GM18499 (cell line): ENCODE data around the gene C6orf120.

Source experiments
- ATAC-seq: cut with Tn5 transposase; IDR thresholded peaks from one replicate; pipeline ENCODE4 v1.9.1; 2021; ENCODE audit warnings: moderate number of reproducible peaks; ENCODE audit not compliant: insufficient read depth, unreplicated experiment

The C6orf120 gene

GRCh38 chr6:169701954-169702839, at the start of gene C6orf120, which contains the start of gene WDR27:
Gene C6orf120, plus strand, starts transcription at chr6:169702126. Its CDS starts 334 bp downstream, at chr6:169702460.
Gene WDR27, minus strand, starts transcription at chr6:169702029. Its CDS starts 13,024 bp downstream, at chr6:169689005.
- ATAC-seq: peak; percentile 82

GRCh38 chr6:169652896-169653295, 49.0 kb upstream of the C6orf120 start:
- ATAC-seq: no peak

- no peak for ATAC-seq
Observed at GRCh38 chr6:169653691-169654090, 48.2 kb upstream of the C6orf120 start.

- peak; percentile 58 for ATAC-seq
Observed at GRCh38 chr6:169654598-169655391, 47.1 kb upstream of the C6orf120 start.

GRCh38 chr6:169656546-169657283, 45.2 kb upstream of the C6orf120 start:
- no peak for ATAC-seq

- ATAC-seq: no peak
Observed at GRCh38 chr6:169657284-169657610, 44.7 kb upstream of the C6orf120 start.

GRCh38 chr6:169659820-169660610, 41.9 kb upstream of the C6orf120 start:
- ATAC-seq: no peak

- no peak for ATAC-seq
Observed at GRCh38 chr6:169660751-169661390, 41.1 kb upstream of the C6orf120 start.

- no peak for ATAC-seq
Observed at GRCh38 chr6:169661391-169661756, 40.6 kb upstream of the C6orf120 start.

GRCh38 chr6:169663468-169663867, 38.5 kb upstream of the C6orf120 start:
- ATAC-seq: no peak

GRCh38 chr6:169664227-169664626, 37.7 kb upstream of the C6orf120 start:
- ATAC-seq: no peak

- no peak for ATAC-seq
Observed at GRCh38 chr6:169665289-169665688, 36.6 kb upstream of the C6orf120 start.

- no peak for ATAC-seq
Observed at GRCh38 chr6:169666441-169666840, 35.5 kb upstream of the C6orf120 start.

- ATAC-seq: no peak
Observed at GRCh38 chr6:169667716-169668115, 34.2 kb upstream of the C6orf120 start.

- ATAC-seq: no peak
Observed at GRCh38 chr6:169668203-169668847, 33.6 kb upstream of the C6orf120 start.

- ATAC-seq: no peak
Observed at GRCh38 chr6:169669147-169669546, 32.8 kb upstream of the C6orf120 start.

GRCh38 chr6:169669889-169670288, 32.0 kb upstream of the C6orf120 start:
- no peak for ATAC-seq

GRCh38 chr6:169671563-169671962, 30.4 kb upstream of the C6orf120 start:
- no peak for ATAC-seq

GRCh38 chr6:169675011-169675410, 26.9 kb upstream of the C6orf120 start:
- no peak for ATAC-seq
